Measurements from ENCODE around the gene RGS10.

DNA sequence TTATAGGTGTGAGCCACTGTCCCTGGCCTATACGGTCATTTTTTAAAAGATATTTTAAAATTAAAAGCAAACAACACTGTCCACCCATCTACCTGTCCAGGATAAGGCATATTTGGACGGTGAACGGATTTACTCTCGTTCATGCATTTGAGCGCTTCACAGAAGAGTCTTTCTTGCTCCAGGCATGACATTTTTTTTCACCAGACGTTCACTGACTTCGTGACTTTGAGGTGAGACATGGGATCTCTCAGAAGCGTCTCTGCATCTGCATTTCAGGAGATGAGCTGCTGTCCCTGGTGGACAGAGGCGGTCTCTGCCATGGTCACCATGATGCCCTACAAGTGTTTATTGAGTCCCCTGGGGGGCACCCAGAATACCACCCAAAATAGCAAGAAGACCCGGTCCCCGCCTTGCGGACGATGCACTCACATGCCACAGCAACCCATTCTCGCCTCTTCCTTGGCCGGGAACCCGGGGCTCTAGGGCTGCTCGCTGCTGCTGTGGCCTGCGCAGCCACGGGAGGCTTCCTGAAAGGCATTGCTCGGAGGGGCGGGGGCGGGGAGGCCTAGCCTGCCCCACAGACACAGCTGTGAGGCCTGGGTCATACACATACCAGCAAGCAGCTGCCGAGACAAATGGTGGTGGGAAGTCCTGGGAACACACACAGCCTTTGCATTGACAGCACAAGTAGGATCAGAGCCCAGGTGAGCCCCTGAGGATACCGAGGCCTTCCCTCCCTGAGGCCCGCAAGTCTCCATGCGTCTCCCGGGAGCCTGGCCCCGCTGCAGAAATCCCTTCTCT is 84.4 kb downstream of the RGS10 start:
- TF ChIP-seq POLR2A (IDR thresholded peaks at IDR 0.05; ENCODE audit: low read length) (no peak), GATA1 (IDR thresholded peaks at IDR 0.05; ENCODE audit: low read depth, low read length) (no peak)
